GM12865 (cell line): ENCODE results near the gene BCL7C.

Source experiments
- DNase-seq: peaks from one replicate; pipeline ENCODE4 v3.0.0; 2010; ENCODE audit warnings: low read depth
- H3K4me3 ChIP-seq: 2 replicates; pipeline ENCODE4 v1.5.1; 2011; ENCODE audit warnings: mild to moderate bottlenecking, low read depth, low read length, control low read depth
- TF ChIP-seq, protein P1 (sequence below): IDR thresholded peaks from 2 replicates; pipeline ENCODE4 v1.5.1; 2011; ENCODE audit warnings: low read length, control low read depth, low read depth, inconsistent platforms; ENCODE audit not compliant: insufficient read depth; ENCODE audit errors: missing control alignments

The BCL7C gene

DNA sequence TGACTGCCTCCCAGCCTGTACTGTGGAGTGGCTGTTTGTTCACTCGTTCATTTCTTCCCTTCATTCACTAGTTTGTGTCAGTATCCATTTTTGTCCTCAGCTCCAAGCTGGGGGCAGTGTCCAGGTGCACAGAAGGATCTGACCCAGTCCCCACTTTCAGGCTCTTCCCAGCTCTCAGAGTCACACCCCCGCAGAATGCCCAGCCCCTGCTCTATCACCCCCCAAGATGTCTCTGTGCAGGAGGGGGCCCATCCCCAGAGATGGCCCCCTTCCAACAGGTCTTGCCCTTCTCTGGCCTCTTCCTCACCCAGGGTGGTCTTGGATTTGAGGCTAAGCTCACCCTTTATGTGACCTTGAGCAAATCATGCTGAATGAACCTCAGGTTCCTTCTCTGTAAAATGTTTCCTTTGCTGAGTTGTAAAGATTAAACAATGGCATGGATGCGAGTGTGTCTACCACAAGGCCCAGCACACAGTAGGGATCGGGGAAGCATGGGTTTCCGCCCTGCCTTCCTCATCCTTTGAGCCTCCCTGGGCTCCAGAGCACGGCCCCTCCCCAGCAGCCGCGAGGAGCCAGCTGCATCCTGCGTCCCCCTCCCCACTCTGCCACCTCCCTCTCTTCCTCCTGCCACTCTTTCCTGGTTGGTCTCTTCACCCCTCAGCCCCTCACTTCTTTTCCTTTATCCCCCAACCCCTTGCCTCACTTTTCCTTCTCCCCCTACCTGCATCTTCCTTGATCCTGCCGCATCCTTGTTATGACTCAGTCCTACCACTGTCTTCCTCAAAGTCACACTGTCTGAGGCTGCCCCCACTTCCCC is 32.3 kb upstream of the BCL7C start:
- H3K4me3 ChIP-seq, result no peak overlapping the region
- TF ChIP-seq, protein P1, sequence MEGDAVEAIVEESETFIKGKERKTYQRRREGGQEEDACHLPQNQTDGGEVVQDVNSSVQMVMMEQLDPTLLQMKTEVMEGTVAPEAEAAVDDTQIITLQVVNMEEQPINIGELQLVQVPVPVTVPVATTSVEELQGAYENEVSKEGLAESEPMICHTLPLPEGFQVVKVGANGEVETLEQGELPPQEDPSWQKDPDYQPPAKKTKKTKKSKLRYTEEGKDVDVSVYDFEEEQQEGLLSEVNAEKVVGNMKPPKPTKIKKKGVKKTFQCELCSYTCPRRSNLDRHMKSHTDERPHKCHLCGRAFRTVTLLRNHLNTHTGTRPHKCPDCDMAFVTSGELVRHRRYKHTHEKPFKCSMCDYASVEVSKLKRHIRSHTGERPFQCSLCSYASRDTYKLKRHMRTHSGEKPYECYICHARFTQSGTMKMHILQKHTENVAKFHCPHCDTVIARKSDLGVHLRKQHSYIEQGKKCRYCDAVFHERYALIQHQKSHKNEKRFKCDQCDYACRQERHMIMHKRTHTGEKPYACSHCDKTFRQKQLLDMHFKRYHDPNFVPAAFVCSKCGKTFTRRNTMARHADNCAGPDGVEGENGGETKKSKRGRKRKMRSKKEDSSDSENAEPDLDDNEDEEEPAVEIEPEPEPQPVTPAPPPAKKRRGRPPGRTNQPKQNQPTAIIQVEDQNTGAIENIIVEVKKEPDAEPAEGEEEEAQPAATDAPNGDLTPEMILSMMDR, result no peak
- DNase-seq, result no peak

DNA sequence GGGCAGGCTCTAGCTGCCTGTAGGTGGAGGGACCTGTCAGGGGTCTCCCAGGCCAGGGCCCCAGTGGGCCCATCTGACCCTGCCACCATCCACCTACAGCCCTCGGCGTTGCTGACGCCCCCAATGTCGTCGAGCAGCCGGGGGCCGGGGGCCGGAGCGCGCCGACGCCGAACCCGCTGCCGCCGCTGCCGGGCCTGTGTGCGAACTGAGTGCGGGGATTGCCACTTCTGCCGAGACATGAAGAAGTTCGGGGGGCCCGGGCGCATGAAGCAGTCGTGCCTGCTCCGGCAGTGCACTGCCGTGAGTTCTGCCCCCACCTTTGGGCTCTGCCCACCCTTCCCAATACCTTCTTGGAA is 31.7 kb upstream of the BCL7C start:
- H3K4me3 ChIP-seq, result no peak overlapping the region
- TF ChIP-seq, protein P1, result no peak
- DNase-seq, result no peak

DNA sequence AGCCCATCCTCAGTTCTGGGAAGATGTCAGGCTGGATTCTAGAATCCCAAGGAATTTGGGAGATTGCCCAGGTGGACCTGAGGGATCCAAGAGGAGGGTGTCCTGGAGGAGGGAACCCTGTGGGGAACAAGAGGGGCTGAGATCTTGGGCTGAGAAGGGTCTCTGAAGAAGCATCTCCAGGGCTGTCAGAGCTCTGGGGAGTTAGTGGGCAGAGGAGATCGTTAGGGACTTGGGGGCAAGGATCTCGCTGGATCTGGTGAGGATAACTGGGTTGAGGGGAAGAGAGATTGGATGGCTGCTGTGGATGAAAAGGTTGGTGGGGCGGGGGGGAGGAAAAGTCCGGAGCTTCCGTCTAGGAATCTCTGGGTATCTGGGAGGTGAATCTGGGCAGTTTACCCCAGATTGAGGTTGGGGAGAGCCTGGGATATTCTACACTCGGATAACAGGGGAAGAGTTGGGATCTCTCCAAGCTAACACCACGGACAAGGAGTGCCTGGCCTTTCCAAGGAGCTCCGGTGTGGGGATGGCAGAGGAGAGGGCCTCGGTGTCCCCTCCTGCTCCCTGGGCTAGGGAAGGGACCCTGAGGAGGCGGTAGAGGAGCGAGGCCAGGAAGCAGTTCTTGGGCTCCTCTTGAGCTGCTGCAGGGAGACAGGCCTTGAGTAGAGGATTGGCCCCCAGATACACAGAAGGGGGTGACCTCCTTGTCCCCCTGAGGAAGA is 31.2 kb upstream of the BCL7C start:
- TF ChIP-seq, protein P1, result no peak
- no peak for DNase-seq
- H3K4me3 ChIP-seq, result peak overlapping the region; percentile 90

DNA sequence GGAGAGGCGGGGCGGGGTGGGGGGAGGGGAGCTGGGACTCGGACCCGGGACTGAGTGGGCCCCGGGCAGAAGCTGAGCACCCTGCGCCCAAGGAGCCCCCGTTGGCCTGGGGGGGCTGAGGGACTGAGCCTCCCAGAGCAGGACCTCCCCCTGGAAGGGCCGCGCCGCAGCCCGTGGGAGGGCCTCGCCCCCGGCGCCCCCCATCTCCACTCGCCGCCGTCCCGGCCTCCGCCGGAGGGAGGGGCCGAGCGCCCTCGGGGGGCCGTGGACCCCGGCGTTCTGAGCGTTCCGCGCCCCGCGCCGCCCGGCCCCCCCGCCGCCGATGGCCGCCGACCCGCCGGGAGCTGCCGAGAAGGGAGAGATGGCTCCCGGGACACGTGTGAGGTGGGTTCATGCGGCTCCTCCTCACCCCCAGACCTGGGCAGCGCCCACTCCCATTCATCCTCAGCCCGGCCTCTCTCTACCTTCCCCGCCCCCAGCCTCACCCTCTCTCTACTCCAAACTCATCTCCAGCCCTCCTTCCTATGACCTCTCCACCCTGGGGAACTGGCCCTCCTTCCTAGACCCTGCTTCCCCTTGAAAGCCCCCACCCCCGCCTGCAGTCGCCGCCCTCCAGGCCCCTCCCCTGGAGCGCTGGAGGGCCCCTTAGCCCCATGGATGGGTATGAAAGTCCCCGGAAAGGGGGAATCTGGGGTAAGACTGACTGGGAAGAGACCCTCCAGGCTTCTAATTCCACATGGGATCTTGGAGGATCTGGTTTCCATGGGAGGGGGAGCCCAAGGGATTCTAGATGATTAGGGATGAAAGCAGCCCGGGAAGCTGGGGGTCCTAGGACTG is 30.4 kb upstream of the BCL7C start:
- DNase-seq, result no peak
- H3K4me3 ChIP-seq, result peak overlapping the region; percentile 90
- TF ChIP-seq, protein P1, result no peak

DNA sequence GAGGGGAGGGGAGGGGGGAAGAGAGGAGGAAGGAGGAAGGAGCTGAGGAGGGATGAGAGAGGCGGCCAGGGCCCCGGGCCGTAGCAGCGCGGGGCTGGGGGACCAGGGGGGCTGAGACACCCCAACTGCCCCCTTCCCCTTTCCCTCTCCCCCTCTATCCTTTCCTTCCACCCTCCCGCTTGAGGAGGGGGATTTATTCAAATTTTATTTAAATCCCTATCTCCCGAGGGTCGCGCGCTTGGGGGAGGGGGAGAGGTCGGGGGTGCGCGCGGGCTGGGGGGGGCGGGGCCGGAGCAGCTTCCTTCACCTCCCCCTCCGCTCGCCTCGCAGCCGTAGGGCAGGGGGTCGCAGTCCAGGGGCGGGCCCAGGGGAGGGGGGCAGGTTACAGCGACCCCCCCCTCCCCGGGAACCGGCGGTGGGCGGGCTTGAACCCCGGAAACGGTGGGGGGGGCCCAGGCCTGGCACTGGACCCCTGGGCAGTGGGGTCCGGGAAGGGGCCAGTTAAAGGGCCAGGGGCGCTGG is 29.7 kb upstream of the BCL7C start, which contains the start of gene FBXL19:
TSS of gene FBXL19 (plus strand) at position 19 of the 522 bp plus-strand sequence. CDS start 2,183 bp downstream, outside the sequence.
- TF ChIP-seq, protein P1, result no peak
- DNase-seq, result no peak
- peak within 1 kb of the TSS; percentile 90 for H3K4me3 ChIP-seq

DNA sequence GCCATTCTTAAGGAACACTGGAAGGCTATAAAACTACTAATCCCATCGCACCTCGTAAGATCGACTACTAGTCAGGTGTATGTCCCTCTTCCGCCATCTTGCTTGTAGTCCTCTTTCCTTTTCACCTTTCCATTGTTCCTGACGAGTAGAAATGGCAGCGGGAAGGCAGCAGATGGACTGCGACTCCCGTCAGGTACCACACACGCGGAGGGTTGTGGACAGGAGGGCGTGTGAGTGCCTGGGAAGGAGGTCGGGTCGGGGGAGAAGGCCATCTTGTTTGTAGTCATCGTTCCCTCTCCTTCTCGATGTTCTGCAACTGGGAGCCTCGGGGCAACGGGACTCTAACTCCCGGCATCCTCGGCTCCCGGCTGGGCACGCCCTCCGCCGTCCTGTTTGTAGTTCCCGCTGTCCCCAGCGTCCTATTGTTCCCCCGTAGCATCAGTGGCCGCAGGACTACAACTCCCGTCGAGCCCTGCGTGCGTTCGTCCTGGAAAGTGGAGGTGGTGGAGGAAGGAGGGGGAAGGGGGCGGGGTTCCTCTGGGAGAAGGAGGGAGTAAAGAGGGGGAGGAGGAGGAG is 29.2 kb upstream of the BCL7C start:
- DNase-seq, result peak; percentile 99
- TF ChIP-seq, protein P1, result no peak
- peak overlapping the region; percentile 90 for H3K4me3 ChIP-seq
